OCI-LY1 (cell line): Measurements from ENCODE around the gene PDK3.

ENCODE experiments used
- CTCF ChIP-seq: fragments of 200-600 bp; sonication (generic), shearing (Covaris generic); IDR thresholded peaks from 2 replicates; pipeline ENCODE4 v1.5.1; 2017; ENCODE audit warnings: mild to moderate bottlenecking, antibody characterized with exemption, low read length, moderate library complexity, mixed read lengths
- EZH2 ChIP-seq: fragments of 200-600 bp; sonication (generic), shearing (Covaris generic); IDR thresholded peaks from 2 replicates; pipeline ENCODE4 v1.8.0; 2017; ENCODE audit warnings: borderline replicate concordance, mixed run types, mild to moderate bottlenecking, antibody characterized with exemption, low read length, moderate library complexity, mixed read lengths

- TF ChIP-seq CTCF (no peak), EZH2 (no peak)
Observed at GRCh38 chrX:24480400-24480865, 15.3 kb downstream of the PDK3 start.
